WTC11 (cell line): ENCODE data around the gene SLC7A6.

Experiments used
- AFF4 ChIP-seq: sonication (generic); formaldehyde crosslinking; IDR thresholded peaks from 2 replicates; pipeline ENCODE4 v1.8.1; 2023; ENCODE audit warnings: mild to moderate bottlenecking, missing genetic modification reagents, borderline replicate concordance
- CREB1 ChIP-seq: sonication (generic); formaldehyde crosslinking; IDR thresholded peaks from 2 replicates; pipeline ENCODE4 v1.8.0; 2023; ENCODE audit warnings: mild to moderate bottlenecking, missing genetic modification reagents
- CTCF ChIP-seq: fragments of 200-600 bp; IDR thresholded peaks from 2 replicates; pipeline ENCODE4 v1.8.0; 2022; ENCODE audit warnings: antibody characterized with exemption
- ELF4 ChIP-seq: sonication (generic); formaldehyde crosslinking; IDR thresholded peaks from 2 replicates; pipeline ENCODE4 v1.8.1; 2022; ENCODE audit warnings: low read depth, mild to moderate bottlenecking, moderate library complexity, missing genetic modification reagents
- ERG ChIP-seq: fragments of 250-450 bp; sonication (Bioruptor Pico); IDR thresholded peaks from 2 replicates; pipeline ENCODE4 v1.8.0; 2021; ENCODE audit warnings: mild to moderate bottlenecking
- JUN ChIP-seq: sonication (generic); formaldehyde crosslinking; IDR thresholded peaks from 2 replicates; pipeline ENCODE4 v1.8.0; 2023; ENCODE audit warnings: mild to moderate bottlenecking, missing genetic modification reagents
- MAX ChIP-seq: sonication (generic); formaldehyde crosslinking; IDR thresholded peaks from 2 replicates; pipeline ENCODE4 v1.8.0; 2022; ENCODE audit warnings: mild to moderate bottlenecking, missing genetic modification reagents
- MXD4 ChIP-seq: fragments of 250-450 bp; sonication (Bioruptor Pico); IDR thresholded peaks from 2 replicates; pipeline ENCODE4 v1.8.0; 2021; ENCODE audit warnings: mild to moderate bottlenecking, moderate library complexity, borderline replicate concordance
- NFYB ChIP-seq: sonication (generic); formaldehyde crosslinking; conservative IDR thresholded peaks from 2 replicates; pipeline ENCODE4 v1.8.0; 2022; ENCODE audit warnings: low read depth, missing genetic modification reagents
- USF2 ChIP-seq: sonication (generic); formaldehyde crosslinking; IDR thresholded peaks from 2 replicates; pipeline ENCODE4 v1.8.1; 2023; ENCODE audit warnings: mild to moderate bottlenecking, missing genetic modification reagents, moderate library complexity
- ZNF121 ChIP-seq: sonication (generic); formaldehyde crosslinking; IDR thresholded peaks from 2 replicates; pipeline ENCODE4 v1.8.0; 2023; ENCODE audit warnings: missing genetic modification reagents
- ZNF219 ChIP-seq: sonication (generic); formaldehyde crosslinking; IDR thresholded peaks from 2 replicates; pipeline ENCODE4 v1.8.0; 2023; ENCODE audit warnings: missing genetic modification reagents, mild to moderate bottlenecking, borderline replicate concordance

- TF ChIP-seq MXD4 (no peak), ZNF219 (CRISPR knock-in tag) (no peak), NFYB (CRISPR knock-in tag) (no peak), AFF4 (CRISPR knock-in tag) (no peak), CTCF (peak; percentile 76), ZNF121 (no peak), CREB1 (CRISPR knock-in tag) (no peak), USF2 (CRISPR knock-in tag) (no peak), JUN (no peak), ERG (CRISPR knock-in tag) (no peak), ELF4 (CRISPR knock-in tag) (no peak), MAX (CRISPR knock-in tag) (no peak)
Observed at GRCh38 chr16:68328151-68328859, 64.0 kb downstream of the SLC7A6 start.
